GM12878 (cell line): ENCODE data around the gene ZNF532. TPM values are rescaled to one million over a fixed set of nuclear protein-coding genes. Genes with fewer than 3 reads are reported as not detected.

ENCODE experiments used
- ATAC-seq: fragments of 200-7000 bp; cut with Tn5 transposase; 3 replicates; pipeline ENCODE4 v1.9.1; 2020; ENCODE audit warnings: mild to moderate bottlenecking, moderate library complexity
- BruUV-seq: library from RNA; stranded (reverse); fragments of 400-500 nt; replicated peaks from 2 replicates; lab custom pipeline; 2021; lab: Mats Ljungman, UMichigan
- CTCF ChIA-PET: fragments of 300-600 bp; sonication (Branson Sonifier 250); formaldehyde crosslinking; extraction: SDS; loops from one replicate; lab custom pipeline; 2021; ENCODE audit warnings: inconsistent platforms; lab: Yijun Ruan, JAX
- POLR2A ChIA-PET: fragments of 350-600 bp; formaldehyde crosslinking; extraction: SDS; loops from one replicate; lab custom pipeline; 2021; ENCODE audit warnings: inconsistent platforms; lab: Charles Lee
- RAD21 ChIA-PET: fragments of 300-600 bp; sonication (Branson Sonifier 250); formaldehyde crosslinking; loops from one replicate; lab custom pipeline; 2023; ENCODE audit warnings: antibody characterized with exemption; ENCODE audit not compliant: unreplicated experiment; lab: Charles Lee
- SMC1A ChIA-PET: fragments of 300-600 bp; sonication (Branson Sonifier 250); formaldehyde crosslinking; loops from one replicate; lab custom pipeline; 2023; ENCODE audit not compliant: unreplicated experiment, uncharacterized antibody; lab: Charles Lee
- DNase-seq: peaks from one replicate; pipeline ENCODE4 v3.0.0-alpha.2; 2011; ENCODE audit warnings: low read depth, low spot score
- FAIRE-seq: peaks from 3 replicates; lab custom pipeline; 2011; peaks lifted over from hg19 to GRCh38; lab: Jason Lieb, UNC
- H2AFZ ChIP-seq: 2 replicates; pipeline ENCODE4 v1.6.0; 2011; ENCODE audit warnings: low read depth, low read length, control low read depth; ENCODE audit not compliant: control insufficient read depth
- H3K27ac ChIP-seq: 2 replicates; pipeline ENCODE4 v1.5.1; 2011; ENCODE audit warnings: control low read depth; ENCODE audit not compliant: control insufficient read depth, insufficient read depth
- H3K27me3 ChIP-seq, 2 experiments: replicated peaks in 1 of 2; 2 replicates each; pipeline versions ENCODE4 v1.6.0 to v1.6.1; 2011; ENCODE audit warnings: low read length in 1 of 2; ENCODE audit not compliant: control insufficient read depth in 2 of 2, insufficient read depth in 2 of 2
- H3K36me3 ChIP-seq, 2 experiments: 2 replicates each; pipeline ENCODE4 v1.5.1; 2011; ENCODE audit warnings: low read length in 1 of 2; ENCODE audit not compliant: control insufficient read depth in 2 of 2, insufficient read depth in 2 of 2
- H3K4me1 ChIP-seq: 2 replicates; pipeline ENCODE4 v1.6.1; 2011; ENCODE audit warnings: mild to moderate bottlenecking, low read length, moderate library complexity, mixed read lengths; ENCODE audit not compliant: control insufficient read depth, insufficient read depth
- H3K4me2 ChIP-seq: 2 replicates; pipeline ENCODE4 v1.6.0; 2011; ENCODE audit warnings: control low read depth; ENCODE audit not compliant: control insufficient read depth, insufficient read depth
- H3K4me3 ChIP-seq: fragments of 200-600 bp; sonication (generic); 2 replicates; pipeline ENCODE4 v1.5.1; 2016
- H3K79me2 ChIP-seq: 2 replicates; pipeline ENCODE4 v1.6.0; 2011; ENCODE audit warnings: low read length; ENCODE audit not compliant: control insufficient read depth, insufficient read depth
- H3K9ac ChIP-seq: 2 replicates; pipeline ENCODE4 v1.8.0; 2011; ENCODE audit warnings: low read length, control low read depth, mixed read lengths; ENCODE audit not compliant: control insufficient read depth, insufficient read depth
- H3K9me3 ChIP-seq: replicated peaks from 3 replicates; pipeline ENCODE4 v1.5.1; 2011; ENCODE audit warnings: mild to moderate bottlenecking, low read length; ENCODE audit not compliant: control insufficient read depth, insufficient read depth
- H4K20me1 ChIP-seq: 2 replicates; pipeline ENCODE4 v1.6.0; 2011; ENCODE audit not compliant: control insufficient read depth, insufficient read depth
- BHLHE40 ChIP-seq, 2 experiments: fragments of 450-650 bp in 1 of 2; IDR thresholded peaks; 2 replicates each; pipeline ENCODE4 v1.6.1; 2011 to 2017; ENCODE audit warnings: low read depth in 2 of 2, borderline replicate concordance in 1 of 2, improper control_type of control experiment in 1 of 2, low read length in 1 of 2, mild to moderate bottlenecking in 1 of 2
- EGR1 ChIP-seq, 2 experiments: IDR thresholded peaks; 1 replicate in 1 of 2; 2 replicates in 1 of 2; pipeline ENCODE4 v1.6.1; 2011 to 2012; ENCODE audit warnings: low read depth in 2 of 2, low read length in 2 of 2, borderline replicate concordance in 1 of 2, mild to moderate bottlenecking in 1 of 2, moderate library complexity in 1 of 2
- LARP7 ChIP-seq: fragments of 450-650 bp; IDR thresholded peaks from 2 replicates; pipeline ENCODE4 v1.6.1; 2017; ENCODE audit warnings: mild to moderate bottlenecking
- MTA2 ChIP-seq: fragments of 450-650 bp; IDR thresholded peaks from 2 replicates; pipeline ENCODE4 v1.6.1; 2016; ENCODE audit warnings: low read depth, mild to moderate bottlenecking, moderate library complexity
- SREBF1 ChIP-seq: IDR thresholded peaks from 2 replicates; pipeline ENCODE4 v1.6.1; 2012; ENCODE audit warnings: mild to moderate bottlenecking, low read length
- STAT1 ChIP-seq: fragments of 450-650 bp; conservative IDR thresholded peaks from 2 replicates; pipeline ENCODE4 v1.6.1; 2014; ENCODE audit warnings: antibody characterized with exemption, mild to moderate bottlenecking
- SUPT20H ChIP-seq: IDR thresholded peaks from 2 replicates; pipeline ENCODE4 v1.6.1; 2011; ENCODE audit warnings: low read depth, mild to moderate bottlenecking, low read length, moderate library complexity, borderline replicate concordance; ENCODE audit not compliant: control insufficient read depth
- WGBS: methylation state at CpG from one replicate; pipeline ENCODE4 v1.1.6; 2016; ENCODE audit warnings: low lambda C conversion rate; ENCODE audit not compliant: insufficient replicate concordance, insufficient coverage; ENCODE audit errors: missing lambda C conversion rate; 5-methylcytosine and 5-hydroxymethylcytosine counted together
- in situ Hi-C: fragments of 300-500 bp; cut with MboI; formaldehyde crosslinking; loops from 9 replicates; pipeline ENCODE4 v1.14.3; 2018; ENCODE audit warnings: mixed read lengths
- intact Hi-C: fragments of 100-400 bp; cut with micrococcal nuclease; formaldehyde crosslinking; loops from one replicate; pipeline ENCODE4 v1.14.2; 2022; ENCODE audit not compliant: unreplicated experiment
- polyA plus RNA-seq, 11 experiments: library from polyadenylated mRNA; depleted of rRNA in 4 of 11; unstranded in 6 of 11; stranded (reverse) in 5 of 11; fragments of >200 nt; fragmentation: Nextera tagmentation in 4 of 11; fragmentation: Illumina TruSeq in 1 of 11; extraction: Ambion mirVana in 4 of 11; extraction: Trizol in 1 of 11; gene quantifications; 1 replicate in 1 of 11; 2 replicates in 10 of 11; pipeline versions ENCODE4 v1.2.1 to v1.2.3, GENCODE V29; 2011 to 2016; ENCODE audit warnings: inconsistent platforms in 2 of 11, missing spikeins in 2 of 11, low read depth in 1 of 11
- total RNA-seq, 4 experiments: library from RNA; depleted of rRNA in 3 of 4; stranded (reverse); fragments of >200 nt in 3 of 4; fragmentation: Illumina TruSeq in 1 of 4; extraction: Trizol in 1 of 4; gene quantifications; 2 replicates each; pipeline versions ENCODE4 v1.2.1 to v1.2.3, GENCODE V29; 2013 to 2021
- TF ChIP-seq, protein P1 (sequence below): IDR thresholded peaks from 2 replicates; pipeline ENCODE4 v1.6.1; 2012; ENCODE audit warnings: low read length, inconsistent platforms
- TF ChIP-seq, protein P2 (sequence below): fragments of 450-650 bp; formaldehyde crosslinking; IDR thresholded peaks from 2 replicates; pipeline ENCODE4 v1.4.0; 2022; ENCODE audit warnings: mild to moderate bottlenecking, moderate library complexity

ZNF532 gene
- total and polyA plus RNA-seq, 10 of the 15 experiments (the other 5 are each of a cell fraction or from before 2014, with no cell fraction given), result 0.44 to 3.4 (median 1.4) TPM

DNA sequence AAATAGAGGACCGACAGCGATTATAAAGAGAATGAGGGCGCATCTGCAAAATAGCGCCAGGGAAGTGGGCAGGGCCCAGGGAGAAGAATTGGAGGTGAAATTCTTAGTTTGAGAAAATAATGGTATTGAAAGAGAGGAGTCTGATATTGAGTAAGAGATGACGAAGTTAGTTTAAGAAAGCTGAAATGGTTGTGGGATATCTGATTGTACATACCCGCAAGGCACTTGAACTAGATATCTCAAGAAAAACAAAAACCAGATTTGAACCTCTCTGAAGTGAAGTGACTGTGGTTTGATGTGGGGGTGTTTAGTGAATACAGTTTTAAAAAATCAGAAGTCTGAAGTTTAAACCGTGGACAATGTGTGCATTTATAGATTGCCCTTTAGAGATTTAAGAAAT, 38.9 kb downstream of the ZNF532 start:
- ChIA-PET POLR2A (no interaction called here), CTCF (interaction anchor here (0.5 kb wide), 1 partner anchor 140 kb away, joined by 3 read pairs; no protein-coding TSS in a partner anchor), SMC1A (no interaction called here), RAD21 (no interaction called here)
- whole genome bisulfite sequencing, result 86% methylated on average over 7 of the region's 7 CpGs
- no peak overlapping the region for H3K4me3 ChIP-seq
- in situ Hi-C loops (no loop called here), intact Hi-C loops (no loop called here)
- no peak for ATAC-seq
- H3K27ac ChIP-seq, result no peak overlapping the region
- H4K20me1 ChIP-seq, result no peaks in the 10 kb centered on the region
- H3K4me1 ChIP-seq, result no peaks in the 10 kb centered on the region
- H3K36me3 ChIP-seq, result no peaks in the 10 kb centered on the region
- no peak overlapping the region for H2AFZ ChIP-seq
- no TSS peak for BruUV-seq
- H3K9me3 ChIP-seq, result no peaks in the 10 kb centered on the region
- no peak overlapping the region for H3K4me2 ChIP-seq
- no peak for FAIRE-seq
- TF ChIP-seq EGR1 (IDR thresholded peaks at IDR 0.05; ENCODE audit: borderline replicate concordance in 1 of 2, low read depth in 2 of 2, low read length in 2 of 2) (no peak), LARP7 (no peak), MTA2 (no peak), SREBF1 (no peak), SUPT20H (no peak), BHLHE40 (IDR thresholded peaks at IDR 0.05; ENCODE audit: borderline replicate concordance in 1 of 2, low read depth in 2 of 2, low read length in 1 of 2) (no peak), STAT1 (no peak)
- TF ChIP-seq, protein P1, sequence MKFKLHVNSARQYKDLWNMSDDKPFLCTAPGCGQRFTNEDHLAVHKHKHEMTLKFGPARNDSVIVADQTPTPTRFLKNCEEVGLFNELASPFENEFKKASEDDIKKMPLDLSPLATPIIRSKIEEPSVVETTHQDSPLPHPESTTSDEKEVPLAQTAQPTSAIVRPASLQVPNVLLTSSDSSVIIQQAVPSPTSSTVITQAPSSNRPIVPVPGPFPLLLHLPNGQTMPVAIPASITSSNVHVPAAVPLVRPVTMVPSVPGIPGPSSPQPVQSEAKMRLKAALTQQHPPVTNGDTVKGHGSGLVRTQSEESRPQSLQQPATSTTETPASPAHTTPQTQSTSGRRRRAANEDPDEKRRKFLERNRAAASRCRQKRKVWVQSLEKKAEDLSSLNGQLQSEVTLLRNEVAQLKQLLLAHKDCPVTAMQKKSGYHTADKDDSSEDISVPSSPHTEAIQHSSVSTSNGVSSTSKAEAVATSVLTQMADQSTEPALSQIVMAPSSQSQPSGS, result no peak
- TF ChIP-seq, protein P2, sequence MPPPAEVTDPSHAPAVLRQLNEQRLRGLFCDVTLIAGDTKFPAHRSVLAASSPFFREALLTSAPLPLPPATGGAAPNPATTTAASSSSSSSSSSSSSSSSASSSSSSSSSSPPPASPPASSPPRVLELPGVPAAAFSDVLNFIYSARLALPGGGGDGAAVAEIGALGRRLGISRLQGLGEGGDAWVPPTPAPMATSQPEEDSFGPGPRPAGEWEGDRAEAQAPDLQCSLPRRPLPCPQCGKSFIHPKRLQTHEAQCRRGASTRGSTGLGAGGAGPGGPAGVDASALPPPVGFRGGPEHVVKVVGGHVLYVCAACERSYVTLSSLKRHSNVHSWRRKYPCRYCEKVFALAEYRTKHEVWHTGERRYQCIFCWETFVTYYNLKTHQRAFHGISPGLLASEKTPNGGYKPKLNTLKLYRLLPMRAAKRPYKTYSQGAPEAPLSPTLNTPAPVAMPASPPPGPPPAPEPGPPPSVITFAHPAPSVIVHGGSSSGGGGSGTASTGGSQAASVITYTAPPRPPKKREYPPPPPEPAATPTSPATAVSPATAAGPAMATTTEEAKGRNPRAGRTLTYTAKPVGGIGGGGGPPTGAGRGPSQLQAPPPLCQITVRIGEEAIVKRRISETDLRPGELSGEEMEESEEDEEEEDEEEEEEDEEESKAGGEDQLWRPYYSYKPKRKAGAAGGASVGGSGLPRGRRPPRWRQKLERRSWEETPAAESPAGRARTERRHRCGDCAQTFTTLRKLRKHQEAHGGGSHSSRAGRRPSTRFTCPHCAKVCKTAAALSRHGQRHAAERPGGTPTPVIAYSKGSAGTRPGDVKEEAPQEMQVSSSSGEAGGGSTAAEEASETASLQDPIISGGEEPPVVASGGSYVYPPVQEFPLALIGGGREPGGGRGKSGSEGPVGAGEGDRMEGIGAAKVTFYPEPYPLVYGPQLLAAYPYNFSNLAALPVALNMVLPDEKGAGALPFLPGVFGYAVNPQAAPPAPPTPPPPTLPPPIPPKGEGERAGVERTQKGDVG (CRISPR knock-in tag), result no peak
- H3K9ac ChIP-seq, result no peak overlapping the region
- peaks cover 0 to 2% of the 10 kb centered on the region in 2 experiments; a peak in 1 of 4 replicates for H3K27me3 ChIP-seq
- no peak for DNase-seq
- no peaks in the 10 kb centered on the region; the same call in 1 of the 2 replicates for H3K79me2 ChIP-seq
